ENCODE data around the gene PLAC9.

Gene PLAC9

GRCh38 chr10:80173466-80173865 lies 40.9 kb downstream of the PLAC9 start:
- no peak for DNase-seq (ENCODE audit: insufficient read length, low spot score)
- FAIRE-seq: no peak
- TF ChIP-seq CTCF (IDR thresholded peaks at IDR 0.05; ENCODE audit: insufficient read depth, missing control alignments): no peak

GRCh38 chr10:80174641-80175395 lies 42.3 kb downstream of the PLAC9 start:
- DNase-seq (ENCODE audit: insufficient read length, low spot score) (no peak), FAIRE-seq (no peak)
- TF ChIP-seq CTCF (IDR thresholded peaks at IDR 0.05; ENCODE audit: insufficient read depth, missing control alignments): no peak

GRCh38 chr10:80176526-80176925 lies 44.0 kb downstream of the PLAC9 start:
- FAIRE-seq (no peak), DNase-seq (ENCODE audit: insufficient read length, low spot score) (no peak)
- no peak for TF ChIP-seq CTCF (IDR thresholded peaks at IDR 0.05; ENCODE audit: insufficient read depth, missing control alignments)

GRCh38 chr10:80177781-80178636 lies 45.5 kb downstream of the PLAC9 start:
- no peak for DNase-seq (ENCODE audit: insufficient read length, low spot score)
- TF ChIP-seq CTCF (IDR thresholded peaks at IDR 0.05; ENCODE audit: insufficient read depth, missing control alignments): no peak
- no peak for FAIRE-seq

- FAIRE-seq: no peak
- no peak for DNase-seq (ENCODE audit: insufficient read length, low spot score)
- no peak for TF ChIP-seq CTCF (IDR thresholded peaks at IDR 0.05; ENCODE audit: insufficient read depth, missing control alignments)
Measured at GRCh38 chr10:80182986-80183385, 50.5 kb downstream of the PLAC9 start.

GRCh38 chr10:80183436-80183835 lies 50.9 kb downstream of the PLAC9 start:
- FAIRE-seq (no peak), DNase-seq (ENCODE audit: insufficient read length, low spot score) (no peak)
- TF ChIP-seq CTCF (IDR thresholded peaks at IDR 0.05; ENCODE audit: insufficient read depth, missing control alignments): no peak

GRCh38 chr10:80184291-80184690 lies 51.8 kb downstream of the PLAC9 start:
- FAIRE-seq (no peak), DNase-seq (ENCODE audit: insufficient read length, low spot score) (no peak)
- no peak for TF ChIP-seq CTCF (IDR thresholded peaks at IDR 0.05; ENCODE audit: insufficient read depth, missing control alignments)

All from D721Med (cell line).